Mesendoderm (in vitro differentiated cells): Measurements from ENCODE around the gene CFAP20DC. TPM values are rescaled to one million over a fixed set of nuclear protein-coding genes. Genes with fewer than 3 reads are reported as not detected.
A peak's percentile ranks its signal among the peaks of the same experiment; 100 is the strongest.
"Not testable (repeated sequence)": the region's sequence is repeated elsewhere in the genome, so short reads cannot be mapped to it uniquely, and the experiment has no call there.

Experiments
- DNase-seq: peaks from one replicate; pipeline ENCODE4 v3.0.0; 2013
- H2AK5ac ChIP-seq: 2 replicates; pipeline ENCODE4 v1.6.1; 2013; ENCODE audit warnings: low read length, inconsistent platforms
- H2BK120ac ChIP-seq: 2 replicates; pipeline ENCODE4 v1.6.1; 2013; ENCODE audit warnings: low read depth, mild to moderate bottlenecking, low read length, moderate library complexity, mixed read lengths
- H2BK15ac ChIP-seq: replicated peaks from 2 replicates; pipeline ENCODE4 v1.6.1; 2013; ENCODE audit warnings: low read depth, mild to moderate bottlenecking, moderate library complexity
- H2BK5ac ChIP-seq: 2 replicates; pipeline ENCODE4 v1.6.1; 2013; ENCODE audit warnings: low read length, inconsistent platforms
- H3K18ac ChIP-seq: 2 replicates; pipeline ENCODE4 v1.6.1; 2013; ENCODE audit warnings: mild to moderate bottlenecking, low read length, mixed read lengths
- H3K23ac ChIP-seq: one replicate; pipeline ENCODE4 v1.6.1; 2013; ENCODE audit warnings: low read length
- H3K27ac ChIP-seq: 2 replicates; pipeline ENCODE4 v1.5.1; 2013; ENCODE audit warnings: low read depth, mild to moderate bottlenecking, inconsistent platforms, low read length, moderate library complexity
- H3K27me3 ChIP-seq: 2 replicates; pipeline ENCODE4 v1.6.1; 2013; ENCODE audit warnings: low read length, control low read depth, mild to moderate bottlenecking, inconsistent platforms; ENCODE audit not compliant: insufficient read depth, poor library complexity
- H3K36me3 ChIP-seq: 2 replicates; pipeline ENCODE4 v1.6.1; 2013; ENCODE audit warnings: low read length, inconsistent platforms; ENCODE audit not compliant: control insufficient read depth, insufficient read depth
- H3K4ac ChIP-seq: one replicate; pipeline ENCODE4 v1.6.1; 2013; ENCODE audit warnings: low read depth, mild to moderate bottlenecking, low read length, moderate library complexity
- H3K4me1 ChIP-seq: 2 replicates; pipeline ENCODE4 v1.6.1; 2013; ENCODE audit warnings: low read depth, low read length, inconsistent platforms; ENCODE audit not compliant: control insufficient read depth
- H3K4me2 ChIP-seq: 2 replicates; pipeline ENCODE4 v1.6.1; 2013; ENCODE audit warnings: low read length
- H3K4me3 ChIP-seq: 2 replicates; pipeline ENCODE4 v1.5.1; 2013; ENCODE audit warnings: mild to moderate bottlenecking, low read length
- H3K56ac ChIP-seq: one replicate; pipeline ENCODE4 v1.6.1; 2013; ENCODE audit warnings: low read length
- H3K79me1 ChIP-seq: 2 replicates; pipeline ENCODE4 v1.6.1; 2013; ENCODE audit warnings: low read length, inconsistent platforms
- H3K79me2 ChIP-seq: 2 replicates; pipeline ENCODE4 v1.6.1; 2013; ENCODE audit warnings: mild to moderate bottlenecking, low read length; ENCODE audit not compliant: control insufficient read depth, insufficient read depth
- H3K9ac ChIP-seq: 2 replicates; pipeline ENCODE4 v1.6.1; 2013; ENCODE audit warnings: low read length, inconsistent platforms
- H4K5ac ChIP-seq: one replicate; pipeline ENCODE4 v1.6.1; 2013; ENCODE audit warnings: low read length
- H4K8ac ChIP-seq: one replicate; pipeline ENCODE4 v1.6.1; 2013; ENCODE audit warnings: low read depth, mild to moderate bottlenecking, control low read depth, low read length, moderate library complexity
- WGBS: extraction: QIAGEN DNeasy Blood & Tissue Kit; methylation state at CpG from one replicate; pipeline ENCODE4 v1.1.7; 2013; ENCODE audit warnings: low lambda C conversion rate, missing lambda C conversion rate; ENCODE audit not compliant: insufficient coverage; ENCODE audit errors: extremely low coverage; 5-methylcytosine and 5-hydroxymethylcytosine counted together
- polyA plus RNA-seq, 2 experiments: library from polyadenylated mRNA; stranded (reverse); fragments of 200-250 nt; gene quantifications; one replicate each; pipeline ENCODE4 v1.2.3, GENCODE V29; 2013

Gene CFAP20DC
- 2.1 TPM for polyA plus RNA-seq (2013, experiment 1 of 2)
- 2.0 TPM for polyA plus RNA-seq (2013, experiment 2 of 2)

- Histone ChIP-seq H3K4me3 (peak within 1 kb of the TSS; percentile 65), H3K79me1 (no peaks in the 10 kb centered on the region)
Observed at GRCh38 chr3:59049671-59050331, at the start of gene CFAP20DC. TSS of gene CFAP20DC (minus strand) at chr3:59050025. CDS start at chr3:59049631, 394 bp downstream.

GRCh38 chr3:59098516-59098915 is 48.7 kb upstream of the CFAP20DC start:
- not testable (repeated sequence) for H2BK5ac ChIP-seq, H3K23ac ChIP-seq, H3K4me2 ChIP-seq, H3K56ac ChIP-seq, DNase-seq, H3K4ac ChIP-seq, H3K27ac ChIP-seq, H4K8ac ChIP-seq, H2BK15ac ChIP-seq, H3K9ac ChIP-seq, H3K36me3 ChIP-seq, H2AK5ac ChIP-seq, H3K18ac ChIP-seq, H3K27me3 ChIP-seq, H3K79me1 ChIP-seq, H3K4me1 ChIP-seq, H2BK120ac ChIP-seq, H4K5ac ChIP-seq, H3K79me2 ChIP-seq, H3K4me3 ChIP-seq
- WGBS, result no CpG with 5 or more reads among the region's 1 CpG

More at GRCh38 chr3:59049671-59050331, at the start of gene CFAP20DC:
- no peak within 1 kb of the TSS for H2AK5ac ChIP-seq
- H4K5ac ChIP-seq, result no peak within 1 kb of the TSS
- H3K27ac ChIP-seq, result no peak within 1 kb of the TSS
- no CpG with 5 or more reads among the region's 60 CpGs for WGBS
- H3K4me1 ChIP-seq, result peaks cover 2% of the 10 kb centered on the region
- H3K4me2 ChIP-seq, result peak within 1 kb of the TSS; percentile 69
- no peak within 1 kb of the TSS for H2BK120ac ChIP-seq
- no peak within 1 kb of the TSS for H2BK5ac ChIP-seq
- H3K23ac ChIP-seq, result peak within 1 kb of the TSS; percentile 76
- H3K27me3 ChIP-seq, result no peaks in the 10 kb centered on the region
- H4K8ac ChIP-seq, result peak within 1 kb of the TSS; percentile 91
- no peaks in the 10 kb centered on the region for H3K79me2 ChIP-seq
- peak within 1 kb of the TSS; percentile 26 for H3K4ac ChIP-seq
- no peaks in the 10 kb centered on the region for H3K36me3 ChIP-seq
- H3K18ac ChIP-seq, result peak within 1 kb of the TSS; percentile 13
- no peak within 1 kb of the TSS for H2BK15ac ChIP-seq
- DNase-seq, result peak; percentile 98
- H3K56ac ChIP-seq, result peak within 1 kb of the TSS; percentile 94
- H3K9ac ChIP-seq, result peak within 1 kb of the TSS; percentile 91

- Histone ChIP-seq H3K79me2 (no peaks in the 10 kb centered on the region), H3K9ac (no peak overlapping the region), H3K27me3 (no peaks in the 10 kb centered on the region)
Observed at GRCh38 chr3:59094446-59094845, 44.6 kb upstream of the CFAP20DC start.

GRCh38 chr3:59093521-59093920 is 43.7 kb upstream of the CFAP20DC start:
- peak overlapping the region; percentile 65 for H3K56ac ChIP-seq
- peaks cover 9% of the 10 kb centered on the region for H3K4me1 ChIP-seq
- no peaks in the 10 kb centered on the region for H3K79me2 ChIP-seq
- H3K4me3 ChIP-seq, result no peak overlapping the region
- DNase-seq, result peak; percentile 86
- H3K9ac ChIP-seq, result no peak overlapping the region
- no peaks in the 10 kb centered on the region for H3K79me1 ChIP-seq
- no peak overlapping the region for H3K27ac ChIP-seq
- H3K18ac ChIP-seq, result peak overlapping the region; percentile 28
- no peak overlapping the region for H4K5ac ChIP-seq
- H3K23ac ChIP-seq, result no peak overlapping the region
- H2AK5ac ChIP-seq, result no peak overlapping the region
- no peaks in the 10 kb centered on the region for H3K36me3 ChIP-seq
- H4K8ac ChIP-seq, result no peak overlapping the region
- H2BK5ac ChIP-seq, result peak overlapping the region; percentile 53
- no peak overlapping the region for H2BK120ac ChIP-seq
- no peak overlapping the region for H3K4ac ChIP-seq
- H2BK15ac ChIP-seq, result no peak overlapping the region
- no peak overlapping the region for H3K4me2 ChIP-seq
- no peaks in the 10 kb centered on the region for H3K27me3 ChIP-seq
- no CpG with 5 or more reads among the region's 1 CpG for WGBS

More at GRCh38 chr3:59094446-59094845, 44.6 kb upstream of the CFAP20DC start:
- no peak overlapping the region for H2BK120ac ChIP-seq
- H4K5ac ChIP-seq, result no peak overlapping the region
- no peak overlapping the region for H3K18ac ChIP-seq
- no peaks in the 10 kb centered on the region for H3K79me1 ChIP-seq
- no peak for DNase-seq
- H2BK15ac ChIP-seq, result no peak overlapping the region
- H3K23ac ChIP-seq, result no peak overlapping the region
- H3K4ac ChIP-seq, result no peak overlapping the region
- no peak overlapping the region for H4K8ac ChIP-seq
- peak overlapping the region; percentile 20 for H2BK5ac ChIP-seq
- H3K4me2 ChIP-seq, result no peak overlapping the region
- no peak overlapping the region for H3K27ac ChIP-seq
- H3K4me1 ChIP-seq, result peaks cover 9% of the 10 kb centered on the region
- H3K56ac ChIP-seq, result no peak overlapping the region
- no peaks in the 10 kb centered on the region for H3K36me3 ChIP-seq
- no peak overlapping the region for H2AK5ac ChIP-seq
- no CpG with 5 or more reads among the region's 3 CpGs for WGBS
- H3K4me3 ChIP-seq, result no peak overlapping the region

GRCh38 chr3:59088761-59089160 is 38.9 kb upstream of the CFAP20DC start:
- Histone ChIP-seq H3K27me3 (no peaks in the 10 kb centered on the region), H3K36me3 (no peaks in the 10 kb centered on the region), H3K4me2 (no peak overlapping the region), H3K27ac (no peak overlapping the region), H3K56ac (no peak overlapping the region), H2BK5ac (no peak overlapping the region), H2BK120ac (no peak overlapping the region), H4K8ac (no peak overlapping the region), H3K23ac (no peak overlapping the region), H3K9ac (no peak overlapping the region), H2AK5ac (no peak overlapping the region), H3K18ac (no peak overlapping the region), H3K79me2 (no peaks in the 10 kb centered on the region), H3K4ac (no peak overlapping the region), H4K5ac (no peak overlapping the region), H2BK15ac (no peak overlapping the region), H3K79me1 (no peaks in the 10 kb centered on the region), H3K4me1 (peaks cover 3% of the 10 kb centered on the region), H3K4me3 (no peak overlapping the region)
- DNase-seq, result no peak
- no CpG with 5 or more reads among the region's 1 CpG for WGBS

GRCh38 chr3:59085976-59086375 is 36.2 kb upstream of the CFAP20DC start:
- Histone ChIP-seq H3K4me1 (no peaks in the 10 kb centered on the region), H2BK120ac (no peak overlapping the region), H3K18ac (no peak overlapping the region), H3K27ac (no peak overlapping the region), H3K9ac (no peak overlapping the region), H3K56ac (no peak overlapping the region), H3K79me2 (no peaks in the 10 kb centered on the region), H3K36me3 (no peaks in the 10 kb centered on the region), H3K4me3 (no peak overlapping the region), H3K27me3 (no peaks in the 10 kb centered on the region), H2BK5ac (no peak overlapping the region), H2BK15ac (no peak overlapping the region), H3K79me1 (no peaks in the 10 kb centered on the region), H3K4me2 (no peak overlapping the region), H2AK5ac (no peak overlapping the region), H3K23ac (no peak overlapping the region), H3K4ac (no peak overlapping the region), H4K8ac (no peak overlapping the region), H4K5ac (no peak overlapping the region)
- no CpG with 5 or more reads among the region's 3 CpGs for WGBS
- DNase-seq, result no peak
